Right atrium auricular region (tissue), 2 donors: ENCODE data around the gene RET. TPM values are rescaled to one million over a fixed set of nuclear protein-coding genes. Genes with fewer than 3 reads are reported as not detected.

Source experiments
- DNase-seq: peaks from one replicate; pipeline ENCODE4 v3.0.0-alpha.2; 2019; ENCODE audit warnings: low spot score
- H3K27ac ChIP-seq, 2 donors: fragments of 200-600 bp; sonication (generic); 1 replicate in 1 of 2; 2 replicates in 1 of 2; pipeline ENCODE4 v1.5.1; 2016 to 2019
- H3K27me3 ChIP-seq, 2 donors: fragments of 200-600 bp; sonication (generic); one replicate each; pipeline versions ENCODE4 v1.5.1 to v1.6.0; 2017 to 2019
- H3K36me3 ChIP-seq: fragments of 200-600 bp; sonication (generic); one replicate; pipeline ENCODE4 v1.5.1; 2016
- H3K4me1 ChIP-seq, 2 donors: fragments of 200-600 bp; sonication (generic); one replicate each; pipeline versions ENCODE4 v1.5.1 to v1.6.0; 2017 to 2019
- H3K4me3 ChIP-seq, 2 donors: fragments of 200-600 bp; sonication (generic); 1 replicate in 1 of 2; 2 replicates in 1 of 2; pipeline ENCODE4 v1.5.1; 2017 to 2019; ENCODE audit warnings: mild to moderate bottlenecking in 1 of 2, moderate library complexity in 1 of 2
- H3K9me3 ChIP-seq, 2 donors: fragments of 200-600 bp; sonication (generic); one replicate each; pipeline ENCODE4 v1.5.1; 2019
- total RNA-seq, 2 donors: library from RNA; depleted of rRNA; stranded (reverse); fragments of >200 nt; gene quantifications; one replicate each; pipeline ENCODE4 v1.1.0, GENCODE V29; 2016
- TF ChIP-seq, protein P1 (sequence below), 2 donors: fragments of 200-600 bp; sonication (generic); IDR thresholded peaks; one replicate each; pipeline ENCODE4 v1.5.1; 2019; ENCODE audit warnings: antibody characterized with exemption in 2 of 2

RET gene
- total RNA-seq, 2 donors from 2014 or later, result 0.12 to 0.44 TPM

DNA sequence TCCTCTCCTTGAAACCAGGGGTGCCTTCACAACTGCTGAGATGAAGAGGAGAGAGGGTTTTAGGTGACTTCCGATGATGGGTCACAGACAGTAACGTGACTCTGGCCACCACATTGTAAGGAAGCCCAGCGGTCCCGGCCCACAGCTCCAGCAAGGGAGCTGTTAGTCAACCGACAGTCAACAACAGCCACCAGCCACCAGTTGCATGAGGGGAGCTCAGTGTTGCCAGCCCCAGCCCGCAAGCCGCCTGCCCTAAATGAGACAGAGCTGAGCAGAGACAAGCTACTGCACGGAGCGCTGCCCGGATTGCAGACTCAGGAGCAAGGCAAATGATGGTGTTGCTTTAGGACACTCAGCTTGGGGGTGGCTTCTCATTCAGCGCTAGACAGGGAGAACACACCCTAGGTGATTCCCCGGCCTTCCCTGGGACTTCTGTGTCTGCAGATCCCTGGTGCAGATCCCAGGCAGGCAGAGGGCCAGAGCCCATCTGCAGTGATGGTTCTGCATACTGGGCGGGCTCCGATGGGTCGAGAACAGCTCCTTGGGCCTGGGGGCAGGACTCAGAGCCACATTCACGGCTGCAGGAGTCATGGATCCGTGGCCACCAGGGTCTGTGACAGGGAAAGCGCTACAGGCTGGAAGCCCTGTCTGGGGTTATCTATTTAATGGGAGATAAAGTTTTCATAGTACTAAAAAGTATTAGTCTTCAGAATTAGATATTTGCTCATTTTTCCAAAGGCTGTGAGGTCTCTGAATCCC is 14.3 kb upstream of the RET start:
- DNase-seq, result no peak
- H3K27ac ChIP-seq, result no peak overlapping the region
- H3K36me3 ChIP-seq, result no peaks in the 10 kb centered on the region
- H3K27me3 ChIP-seq, result no peaks in the 10 kb centered on the region
- H3K9me3 ChIP-seq, result no peaks in the 10 kb centered on the region
- no peak overlapping the region for H3K4me3 ChIP-seq
- TF ChIP-seq, protein P1, sequence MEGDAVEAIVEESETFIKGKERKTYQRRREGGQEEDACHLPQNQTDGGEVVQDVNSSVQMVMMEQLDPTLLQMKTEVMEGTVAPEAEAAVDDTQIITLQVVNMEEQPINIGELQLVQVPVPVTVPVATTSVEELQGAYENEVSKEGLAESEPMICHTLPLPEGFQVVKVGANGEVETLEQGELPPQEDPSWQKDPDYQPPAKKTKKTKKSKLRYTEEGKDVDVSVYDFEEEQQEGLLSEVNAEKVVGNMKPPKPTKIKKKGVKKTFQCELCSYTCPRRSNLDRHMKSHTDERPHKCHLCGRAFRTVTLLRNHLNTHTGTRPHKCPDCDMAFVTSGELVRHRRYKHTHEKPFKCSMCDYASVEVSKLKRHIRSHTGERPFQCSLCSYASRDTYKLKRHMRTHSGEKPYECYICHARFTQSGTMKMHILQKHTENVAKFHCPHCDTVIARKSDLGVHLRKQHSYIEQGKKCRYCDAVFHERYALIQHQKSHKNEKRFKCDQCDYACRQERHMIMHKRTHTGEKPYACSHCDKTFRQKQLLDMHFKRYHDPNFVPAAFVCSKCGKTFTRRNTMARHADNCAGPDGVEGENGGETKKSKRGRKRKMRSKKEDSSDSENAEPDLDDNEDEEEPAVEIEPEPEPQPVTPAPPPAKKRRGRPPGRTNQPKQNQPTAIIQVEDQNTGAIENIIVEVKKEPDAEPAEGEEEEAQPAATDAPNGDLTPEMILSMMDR (IDR thresholded peaks at IDR 0.05), result no peak
- no peaks in the 10 kb centered on the region for H3K4me1 ChIP-seq

DNA sequence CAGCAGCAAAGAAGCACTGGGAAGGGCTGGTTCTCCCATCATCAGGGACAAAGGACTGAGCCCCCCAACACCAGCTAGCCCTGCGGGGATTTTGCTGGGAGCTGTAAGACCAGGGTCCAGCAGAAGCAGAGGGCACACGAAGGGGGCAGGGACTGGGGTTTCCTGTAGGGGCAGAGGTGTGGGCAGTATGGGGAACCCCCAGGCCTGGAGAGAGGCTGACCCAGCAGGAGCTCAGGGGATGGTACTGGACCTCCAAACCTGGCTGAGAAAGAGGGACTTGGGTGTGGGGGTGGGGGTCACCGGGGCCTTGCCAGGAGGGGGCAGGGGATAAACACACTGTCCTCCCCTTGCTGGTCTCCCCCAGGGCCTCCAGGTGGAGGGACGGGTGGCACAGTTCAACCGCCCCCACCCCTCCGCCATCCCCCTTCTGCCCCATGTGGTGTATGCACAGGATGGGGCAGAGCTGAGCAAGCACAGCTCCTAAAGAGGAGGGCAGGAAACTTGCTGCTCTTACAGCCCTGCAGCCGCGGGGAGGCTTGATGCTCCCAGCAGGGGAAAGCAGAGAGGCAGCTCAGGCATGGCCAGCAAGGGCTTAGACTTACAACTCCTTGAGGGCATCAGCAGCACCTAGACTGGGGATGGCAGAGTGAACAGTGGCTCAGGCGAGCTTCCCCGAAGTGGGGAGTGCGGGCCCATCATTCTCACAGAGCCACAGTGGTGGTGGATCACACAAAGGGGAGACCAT is 12.4 kb upstream of the RET start:
- H3K4me3 ChIP-seq, result no peak overlapping the region
- DNase-seq, result no peak
- no peaks in the 10 kb centered on the region for H3K9me3 ChIP-seq
- H3K36me3 ChIP-seq, result no peaks in the 10 kb centered on the region
- TF ChIP-seq, protein P1 (IDR thresholded peaks at IDR 0.05), result no peak
- H3K27ac ChIP-seq, result no peak overlapping the region
- no peaks in the 10 kb centered on the region for H3K4me1 ChIP-seq
- H3K27me3 ChIP-seq, result no peaks in the 10 kb centered on the region

DNA sequence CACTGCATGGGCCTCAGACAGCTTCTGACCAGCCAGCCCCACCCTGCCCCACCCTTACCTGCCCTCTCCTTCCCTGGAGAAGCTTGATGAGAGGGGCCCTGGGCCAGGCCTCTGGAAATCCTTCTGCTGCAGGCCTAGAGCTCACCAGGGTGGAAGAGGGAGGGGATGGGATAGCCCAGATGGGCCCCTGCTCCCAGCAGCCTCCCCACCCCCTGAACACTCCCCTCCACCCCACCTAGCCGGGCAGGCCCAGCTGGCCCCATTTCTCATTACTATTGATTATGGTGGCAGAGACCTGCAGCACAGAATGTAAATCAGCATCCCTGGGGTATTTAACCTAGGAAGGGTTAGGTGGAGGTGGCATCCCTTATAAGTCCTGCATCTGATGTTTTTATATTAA is 11.6 kb upstream of the RET start:
- Histone ChIP-seq H3K9me3 (no peaks in the 10 kb centered on the region), H3K27ac (no peak overlapping the region), H3K4me3 (no peak overlapping the region), H3K36me3 (no peaks in the 10 kb centered on the region), H3K27me3 (no peaks in the 10 kb centered on the region), H3K4me1 (no peaks in the 10 kb centered on the region)
- TF ChIP-seq, protein P1 (IDR thresholded peaks at IDR 0.05), result no peak
- DNase-seq, result no peak

DNA sequence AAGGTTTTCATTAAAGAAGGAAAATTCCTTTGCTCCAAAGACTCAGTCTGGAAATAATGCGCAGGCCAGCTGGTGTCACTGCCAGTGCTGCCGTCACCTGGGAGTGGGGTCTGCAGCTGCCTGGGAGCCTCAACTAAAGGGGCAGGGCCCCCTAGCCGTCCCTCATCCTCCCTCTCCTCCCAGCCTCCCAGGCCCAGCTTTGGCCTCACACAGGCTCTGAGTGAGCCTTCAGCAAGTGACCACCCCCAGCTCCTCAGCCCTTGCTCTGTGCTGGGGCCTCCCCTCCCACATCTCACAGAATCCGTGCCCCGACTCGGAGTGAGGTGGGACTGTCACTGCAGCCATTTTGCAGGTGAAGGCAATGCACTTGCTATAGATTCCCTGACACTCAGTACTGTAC is 11.1 kb upstream of the RET start:
- no peak overlapping the region for H3K27ac ChIP-seq
- DNase-seq, result no peak

DNA sequence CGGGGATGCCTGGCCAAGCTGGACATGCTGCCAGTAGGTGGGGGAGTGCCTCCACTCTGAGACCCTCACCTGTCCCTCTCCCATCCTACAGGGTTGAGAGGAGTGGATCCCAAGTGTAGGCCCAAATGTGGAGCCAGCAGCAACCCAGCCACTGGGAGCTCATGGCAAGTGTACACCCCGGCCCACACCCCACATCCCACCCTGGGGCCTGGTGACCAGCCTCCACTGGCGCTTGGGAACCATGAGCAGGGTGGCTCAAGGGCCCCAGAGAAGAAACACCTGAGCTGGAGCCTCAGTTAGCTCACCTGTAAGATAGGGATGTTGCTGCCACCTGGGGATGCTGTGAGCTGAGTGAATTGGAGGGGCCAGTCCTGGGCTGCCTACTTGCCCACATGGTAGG is 10.4 kb upstream of the RET start:
- no peaks in the 10 kb centered on the region for H3K27me3 ChIP-seq
- no peaks in the 10 kb centered on the region for H3K4me1 ChIP-seq
- TF ChIP-seq, protein P1 (IDR thresholded peaks at IDR 0.05), result no peak
- no peak overlapping the region for H3K4me3 ChIP-seq
- no peaks in the 10 kb centered on the region for H3K36me3 ChIP-seq
- no peak overlapping the region for H3K27ac ChIP-seq
- DNase-seq, result no peak
- H3K9me3 ChIP-seq, result no peaks in the 10 kb centered on the region

More for the DNA sequence above, 11.1 kb upstream of the RET start:
- Histone ChIP-seq H3K4me1 (no peaks in the 10 kb centered on the region), H3K27me3 (no peaks in the 10 kb centered on the region), H3K9me3 (no peaks in the 10 kb centered on the region), H3K36me3 (no peaks in the 10 kb centered on the region), H3K4me3 (no peak overlapping the region)
- TF ChIP-seq, protein P1 (IDR thresholded peaks at IDR 0.05), result no peak
